HEK293 (cell line): Measurements from ENCODE around the gene CDYL2.
"Not testable (repeated sequence)": the region's sequence is repeated elsewhere in the genome, so short reads cannot be mapped to it uniquely, and the experiment has no call there.

ENCODE experiments used
- EGR2 ChIP-seq: fragments of 450-650 bp; formaldehyde crosslinking; IDR thresholded peaks from 2 replicates; pipeline ENCODE4 v1.5.1; 2016; ENCODE audit warnings: low read depth, missing biosample characterization, missing genetic modification characterization
- GLIS1 ChIP-seq: fragments of 450-650 bp; formaldehyde crosslinking; IDR thresholded peaks from 2 replicates; pipeline ENCODE4 v1.5.1; 2016; ENCODE audit warnings: missing biosample characterization, missing genetic modification characterization
- GLIS2 ChIP-seq: fragments of 450-650 bp; formaldehyde crosslinking; IDR thresholded peaks from 2 replicates; pipeline ENCODE4 v1.5.1; 2016; ENCODE audit warnings: missing biosample characterization, missing genetic modification characterization
- WT1 ChIP-seq: fragments of 450-650 bp; formaldehyde crosslinking; IDR thresholded peaks from 2 replicates; pipeline ENCODE4 v1.5.1; 2016; ENCODE audit warnings: missing biosample characterization, missing genetic modification characterization
- YY1 ChIP-seq: fragments of 450-650 bp; formaldehyde crosslinking; IDR thresholded peaks from 2 replicates; pipeline ENCODE4 v1.5.1; 2018; ENCODE audit warnings: missing biosample characterization, missing genetic modification characterization
- ZBTB20 ChIP-seq: fragments of 450-650 bp; formaldehyde crosslinking; IDR thresholded peaks from 2 replicates; pipeline ENCODE4 v1.5.1; 2016; ENCODE audit warnings: missing biosample characterization, missing genetic modification characterization
- ZNF132 ChIP-seq: fragments of 450-650 bp; formaldehyde crosslinking; IDR thresholded peaks from 2 replicates; pipeline ENCODE4 v1.5.1; 2017; ENCODE audit warnings: missing biosample characterization, missing genetic modification characterization, borderline replicate concordance
- ZNF561 ChIP-seq: fragments of 450-650 bp; IDR thresholded peaks from 2 replicates; pipeline ENCODE4 v1.5.1; 2018; ENCODE audit warnings: missing biosample characterization, missing genetic modification characterization, borderline replicate concordance
- TF ChIP-seq, protein P1 (sequence below): fragments of 450-650 bp; formaldehyde crosslinking; IDR thresholded peaks from 2 replicates; pipeline ENCODE4 v1.5.1; 2016; ENCODE audit warnings: missing biosample characterization, missing genetic modification characterization
- TF ChIP-seq, protein P2 (sequence below): fragments of 450-650 bp; formaldehyde crosslinking; IDR thresholded peaks from 2 replicates; pipeline ENCODE4 v1.5.1; 2016; ENCODE audit warnings: missing biosample characterization, missing genetic modification characterization
- TF ChIP-seq, protein P3 (sequence below): sonication (generic); formaldehyde crosslinking; IDR thresholded peaks from 2 replicates; pipeline ENCODE4 v1.8.1; 2022; ENCODE audit warnings: mild to moderate bottlenecking, moderate library complexity, missing genetic modification reagents

DNA sequence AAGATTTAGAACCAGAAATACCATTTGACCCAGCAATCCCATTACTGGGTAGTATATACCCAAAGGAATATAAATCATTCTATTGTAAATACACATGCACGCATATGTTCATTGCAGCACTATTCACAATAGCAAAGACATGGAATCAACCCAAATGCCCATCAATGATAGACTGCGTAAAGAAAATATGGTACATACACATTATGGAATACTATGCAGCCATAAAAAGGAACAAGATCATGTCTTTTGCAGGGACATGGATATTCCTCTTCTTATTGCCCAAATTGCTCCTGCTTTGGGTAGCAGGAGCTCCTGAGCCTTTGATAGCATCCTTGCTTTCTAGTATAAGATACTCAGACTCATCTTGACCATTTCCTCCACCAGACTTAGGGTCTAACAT, 10.9 kb upstream of the CDYL2 start:
- TF ChIP-seq, protein P1, sequence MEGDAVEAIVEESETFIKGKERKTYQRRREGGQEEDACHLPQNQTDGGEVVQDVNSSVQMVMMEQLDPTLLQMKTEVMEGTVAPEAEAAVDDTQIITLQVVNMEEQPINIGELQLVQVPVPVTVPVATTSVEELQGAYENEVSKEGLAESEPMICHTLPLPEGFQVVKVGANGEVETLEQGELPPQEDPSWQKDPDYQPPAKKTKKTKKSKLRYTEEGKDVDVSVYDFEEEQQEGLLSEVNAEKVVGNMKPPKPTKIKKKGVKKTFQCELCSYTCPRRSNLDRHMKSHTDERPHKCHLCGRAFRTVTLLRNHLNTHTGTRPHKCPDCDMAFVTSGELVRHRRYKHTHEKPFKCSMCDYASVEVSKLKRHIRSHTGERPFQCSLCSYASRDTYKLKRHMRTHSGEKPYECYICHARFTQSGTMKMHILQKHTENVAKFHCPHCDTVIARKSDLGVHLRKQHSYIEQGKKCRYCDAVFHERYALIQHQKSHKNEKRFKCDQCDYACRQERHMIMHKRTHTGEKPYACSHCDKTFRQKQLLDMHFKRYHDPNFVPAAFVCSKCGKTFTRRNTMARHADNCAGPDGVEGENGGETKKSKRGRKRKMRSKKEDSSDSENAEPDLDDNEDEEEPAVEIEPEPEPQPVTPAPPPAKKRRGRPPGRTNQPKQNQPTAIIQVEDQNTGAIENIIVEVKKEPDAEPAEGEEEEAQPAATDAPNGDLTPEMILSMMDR, result not testable (repeated sequence)
- TF ChIP-seq, protein P2, sequence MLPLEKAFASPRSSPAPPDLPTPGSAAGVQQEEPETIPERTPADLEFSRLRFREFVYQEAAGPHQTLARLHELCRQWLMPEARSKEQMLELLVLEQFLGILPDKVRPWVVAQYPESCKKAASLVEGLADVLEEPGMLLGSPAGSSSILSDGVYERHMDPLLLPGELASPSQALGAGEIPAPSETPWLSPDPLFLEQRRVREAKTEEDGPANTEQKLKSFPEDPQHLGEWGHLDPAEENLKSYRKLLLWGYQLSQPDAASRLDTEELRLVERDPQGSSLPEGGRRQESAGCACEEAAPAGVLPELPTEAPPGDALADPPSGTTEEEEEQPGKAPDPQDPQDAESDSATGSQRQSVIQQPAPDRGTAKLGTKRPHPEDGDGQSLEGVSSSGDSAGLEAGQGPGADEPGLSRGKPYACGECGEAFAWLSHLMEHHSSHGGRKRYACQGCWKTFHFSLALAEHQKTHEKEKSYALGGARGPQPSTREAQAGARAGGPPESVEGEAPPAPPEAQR (tag by site-specific recombination), result not testable (repeated sequence)
- TF ChIP-seq EGR2, ZBTB20, GLIS1, YY1, GLIS2, ZNF132, ZNF561, WT1 (tag by site-specific recombination): not testable (repeated sequence)
- TF ChIP-seq, protein P3, sequence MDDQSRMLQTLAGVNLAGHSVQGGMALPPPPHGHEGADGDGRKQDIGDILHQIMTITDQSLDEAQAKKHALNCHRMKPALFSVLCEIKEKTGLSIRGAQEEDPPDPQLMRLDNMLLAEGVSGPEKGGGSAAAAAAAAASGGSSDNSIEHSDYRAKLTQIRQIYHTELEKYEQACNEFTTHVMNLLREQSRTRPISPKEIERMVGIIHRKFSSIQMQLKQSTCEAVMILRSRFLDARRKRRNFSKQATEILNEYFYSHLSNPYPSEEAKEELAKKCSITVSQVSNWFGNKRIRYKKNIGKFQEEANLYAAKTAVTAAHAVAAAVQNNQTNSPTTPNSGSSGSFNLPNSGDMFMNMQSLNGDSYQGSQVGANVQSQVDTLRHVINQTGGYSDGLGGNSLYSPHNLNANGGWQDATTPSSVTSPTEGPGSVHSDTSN, result not testable (repeated sequence)
